Measurements from ENCODE around the gene SRF. TPM values are rescaled to one million over a fixed set of nuclear protein-coding genes. Genes with fewer than 3 reads are reported as not detected.

Gene SRF
- total RNA-seq, 2 experiments from 2014 or later, result 34.5 to 35.4 TPM

- ATAC-seq, result no peak
- intact Hi-C loops (cut with micrococcal nuclease), result no loop called here
- Mint-ChIP-seq H3K4me1 (ENCODE audit: low read depth) (peaks cover 41% of the 10 kb centered on the region), H3K4me3 (no peak overlapping the region), H3K9me3 (no peaks in the 10 kb centered on the region), H3K36me3 (ENCODE audit: low read depth) (peaks cover 57% of the 10 kb centered on the region), H3K27ac (peak overlapping the region; percentile 89), H3K27me3 (no peaks in the 10 kb centered on the region)
- no peak for DNase-seq
- ChIA-PET POLR2A (interaction anchor here (1.1 to 2.4 kb wide), 7 partner anchors 8 to 199 kb away, joined by 3 to 13 read pairs (median 5); partner anchors contain the start of gene CUL9), CTCF (no interaction called here)
- no peak for TF ChIP-seq CTCF (IDR thresholded peaks at IDR 0.05)
These were observed 52.1 kb downstream of the SRF start for GRCh38 chr6:43223175-43223574.

GRCh38 chr6:43226192-43226851 is 55.3 kb downstream of the SRF start:
- intact Hi-C loops (cut with micrococcal nuclease), result loop anchor here (5.0 kb wide), 1 partner anchor 54 kb away; the partner anchor contains the start of gene SRF
- CTCF ChIA-PET, result interaction anchor here (1.2 to 4.1 kb wide), 2 partner anchors 12 to 83 kb away, joined by 3 to 30 read pairs; no protein-coding TSS in a partner anchor
- ATAC-seq, result no peak
- POLR2A ChIA-PET, result interaction anchor here (0.6 to 1.4 kb wide), 3 partner anchors 10 to 212 kb away, joined by 3 to 4 read pairs (median 3); partner anchors contain the start of genes KLHDC3 and MEA1
- no peak for TF ChIP-seq CTCF (IDR thresholded peaks at IDR 0.05)
- Mint-ChIP-seq H3K36me3 (ENCODE audit: low read depth) (peaks cover 52% of the 10 kb centered on the region), H3K4me1 (ENCODE audit: low read depth) (peaks cover 48% of the 10 kb centered on the region), H3K4me3 (peak overlapping the region; percentile 18), H3K27me3 (no peaks in the 10 kb centered on the region), H3K9me3 (no peaks in the 10 kb centered on the region), H3K27ac (peak overlapping the region; percentile 98)
- DNase-seq, result no peak

GRCh38 chr6:43228951-43229802 is 58.1 kb downstream of the SRF start, which contains the start of gene DNPH1:
Gene DNPH1, minus strand, starts transcription at chr6:43229481. Its CDS starts 25 bp downstream, at chr6:43229456.
- ChIA-PET CTCF (interaction anchor here (0.6 to 4.1 kb wide), 43 partner anchors 9 to 401 kb away, joined by 3 to 30 read pairs (median 4); partner anchors contain the start of genes ABCC10, CNPY3, LRRC73 and POLH), POLR2A (interaction anchor here (0.6 to 2.3 kb wide), 18 partner anchors 9 to 288 kb away, joined by 3 to 11 read pairs (median 4); partner anchors contain the start of genes CRIP3 and POLR1C)
- peak; percentile 78 for DNase-seq
- ATAC-seq, result peak; percentile 75
- TF ChIP-seq CTCF (IDR thresholded peaks at IDR 0.05), result peak; percentile 95
- Mint-ChIP-seq H3K36me3 (ENCODE audit: low read depth) (peaks cover 33% of the 10 kb centered on the region), H3K27ac (peak within 1 kb of the TSS; percentile 90), H3K27me3 (no peaks in the 10 kb centered on the region), H3K9me3 (no peaks in the 10 kb centered on the region), H3K4me3 (peak within 1 kb of the TSS; percentile 95), H3K4me1 (ENCODE audit: low read depth) (peaks cover 32% of the 10 kb centered on the region)
- intact Hi-C loops (cut with micrococcal nuclease), result loop anchor here (5.0 kb wide), 1 partner anchor 57 kb away; the partner anchor contains the start of gene SRF

GRCh38 chr6:43229803-43230620 is 58.9 kb downstream of the SRF start:
- peak; percentile 11 for ATAC-seq
- intact Hi-C loops (cut with micrococcal nuclease), result loop anchor here (5.0 kb wide), 1 partner anchor 58 kb away; the partner anchor contains the start of gene SRF
- no peaks in the 10 kb centered on the region for H3K27me3 Mint-ChIP-seq
- ChIA-PET POLR2A (interaction anchor here (0.7 to 2.3 kb wide), 14 partner anchors 8 to 287 kb away, joined by 3 to 11 read pairs (median 4); partner anchors contain the start of genes CRIP3 and POLR1C), CTCF (interaction anchor here (0.7 to 4.1 kb wide), 26 partner anchors 8 to 346 kb away, joined by 3 to 30 read pairs (median 5); partner anchors contain the start of genes ABCC10, CNPY3, LRRC73 and POLH)
- H3K4me3 Mint-ChIP-seq, result peak overlapping the region; percentile 95
- DNase-seq, result no peak
- H3K9me3 Mint-ChIP-seq, result no peaks in the 10 kb centered on the region
- peak overlapping the region; percentile 90 for H3K27ac Mint-ChIP-seq
- peaks cover 27% of the 10 kb centered on the region for H3K4me1 Mint-ChIP-seq (ENCODE audit: low read depth)
- H3K36me3 Mint-ChIP-seq (ENCODE audit: low read depth), result peaks cover 29% of the 10 kb centered on the region
- TF ChIP-seq CTCF (IDR thresholded peaks at IDR 0.05), result no peak

All from activated CD8-positive, alpha-beta T cell treated with anti-CD3 and anti-CD28 coated beads for 36 hours (primary cell).